Calu3 (cell line): Measurements from ENCODE around the gene CBL. TPM values are rescaled to one million over a fixed set of nuclear protein-coding genes. Genes with fewer than 3 reads are reported as not detected.
"Not testable (repeated sequence)": the region's sequence is repeated elsewhere in the genome, so short reads cannot be mapped to it uniquely, and the experiment has no call there.

Experiments used
- BruUV-seq: library from RNA; stranded (reverse); fragments of 400-500 nt; replicated peaks from 2 replicates; lab custom pipeline; 2021; lab: Mats Ljungman, UMichigan
- CTCF ChIA-PET: fragments of 300-600 bp; sonication (Branson Sonifier 250); formaldehyde crosslinking; loops from one replicate; lab custom pipeline; 2022; ENCODE audit warnings: antibody characterized with exemption; lab: Charles Lee
- DNase-seq: peaks from one replicate; pipeline ENCODE4 v3.0.0; 2022
- H3K27ac Mint-ChIP-seq: one replicate; pipeline ENCODE4 v1.8.0; 2022; ENCODE audit warnings: mixed read lengths; ENCODE audit not compliant: unreplicated experiment
- H3K27me3 Mint-ChIP-seq: one replicate; pipeline ENCODE4 v1.8.0; 2022; ENCODE audit warnings: mixed read lengths; ENCODE audit not compliant: unreplicated experiment
- H3K36me3 Mint-ChIP-seq: one replicate; pipeline ENCODE4 v1.8.0; 2022; ENCODE audit warnings: mild to moderate bottlenecking, moderate library complexity, mixed read lengths; ENCODE audit not compliant: insufficient read depth, unreplicated experiment
- H3K4me1 Mint-ChIP-seq: one replicate; pipeline ENCODE4 v1.8.0; 2022; ENCODE audit warnings: mild to moderate bottlenecking, low read depth, mixed read lengths; ENCODE audit not compliant: unreplicated experiment
- H3K4me3 Mint-ChIP-seq: one replicate; pipeline ENCODE4 v1.8.0; 2022; ENCODE audit warnings: mild to moderate bottlenecking, low read depth, moderate library complexity, mixed read lengths; ENCODE audit not compliant: unreplicated experiment
- H3K9me3 Mint-ChIP-seq: one replicate; pipeline ENCODE4 v1.8.0; 2022; ENCODE audit warnings: low read depth, mixed read lengths; ENCODE audit not compliant: unreplicated experiment
- intact Hi-C: fragments of 100-400 bp; cut with micrococcal nuclease; formaldehyde crosslinking; loops from one replicate; pipeline ENCODE4 v1.10.0; 2022; ENCODE audit not compliant: unreplicated experiment
- total RNA-seq: library from RNA; stranded (reverse); gene quantifications from 2 replicates; pipeline ENCODE4 v1.2.3, GENCODE V29; 2022
- TF ChIP-seq, protein P1 (sequence below): fragments of 200-600 bp; IDR thresholded peaks from one replicate; pipeline ENCODE4 v1.8.0; 2022; ENCODE audit warnings: antibody characterized with exemption; ENCODE audit not compliant: unreplicated experiment

The CBL gene
- total RNA-seq, 1 experiment from 2014 or later = 15.9 TPM

DNA sequence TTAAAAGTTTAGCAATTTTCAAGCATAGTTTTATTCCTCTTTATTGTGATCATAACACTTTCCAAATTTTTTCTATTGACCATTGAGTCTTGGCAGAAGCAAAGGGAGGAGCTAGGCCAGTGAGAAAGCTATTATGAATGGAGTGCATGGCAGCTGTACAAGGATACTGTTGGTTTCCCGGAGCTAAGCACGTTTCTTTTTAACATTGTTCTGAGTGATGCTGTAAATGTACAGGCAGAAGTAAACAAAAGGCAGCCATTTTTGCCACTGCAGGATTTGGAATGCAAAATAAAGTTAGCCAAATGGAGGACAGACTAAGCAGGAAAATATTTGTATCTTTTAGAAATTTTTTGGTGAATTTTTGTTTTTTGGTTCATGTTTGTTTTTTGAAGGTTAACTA is 16.2 kb downstream of the CBL start:
- intact Hi-C loops = no loop called here
- Mint-ChIP-seq H3K27ac (no peak overlapping the region), H3K36me3 (no peaks in the 10 kb centered on the region), H3K4me3 (no peak overlapping the region), H3K9me3 (no peaks in the 10 kb centered on the region), H3K27me3 (no peaks in the 10 kb centered on the region), H3K4me1 (no peaks in the 10 kb centered on the region)
- DNase-seq = no peak
- BruUV-seq = no TSS peak
- CTCF ChIA-PET = no interaction called here
- TF ChIP-seq, protein P1, sequence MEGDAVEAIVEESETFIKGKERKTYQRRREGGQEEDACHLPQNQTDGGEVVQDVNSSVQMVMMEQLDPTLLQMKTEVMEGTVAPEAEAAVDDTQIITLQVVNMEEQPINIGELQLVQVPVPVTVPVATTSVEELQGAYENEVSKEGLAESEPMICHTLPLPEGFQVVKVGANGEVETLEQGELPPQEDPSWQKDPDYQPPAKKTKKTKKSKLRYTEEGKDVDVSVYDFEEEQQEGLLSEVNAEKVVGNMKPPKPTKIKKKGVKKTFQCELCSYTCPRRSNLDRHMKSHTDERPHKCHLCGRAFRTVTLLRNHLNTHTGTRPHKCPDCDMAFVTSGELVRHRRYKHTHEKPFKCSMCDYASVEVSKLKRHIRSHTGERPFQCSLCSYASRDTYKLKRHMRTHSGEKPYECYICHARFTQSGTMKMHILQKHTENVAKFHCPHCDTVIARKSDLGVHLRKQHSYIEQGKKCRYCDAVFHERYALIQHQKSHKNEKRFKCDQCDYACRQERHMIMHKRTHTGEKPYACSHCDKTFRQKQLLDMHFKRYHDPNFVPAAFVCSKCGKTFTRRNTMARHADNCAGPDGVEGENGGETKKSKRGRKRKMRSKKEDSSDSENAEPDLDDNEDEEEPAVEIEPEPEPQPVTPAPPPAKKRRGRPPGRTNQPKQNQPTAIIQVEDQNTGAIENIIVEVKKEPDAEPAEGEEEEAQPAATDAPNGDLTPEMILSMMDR = no peak

- Mint-ChIP-seq H3K36me3 (no peaks in the 10 kb centered on the region), H3K9me3 (no peaks in the 10 kb centered on the region), H3K27me3 (no peaks in the 10 kb centered on the region), H3K27ac (no peak overlapping the region), H3K4me1 (no peaks in the 10 kb centered on the region), H3K4me3 (no peak overlapping the region)
- CTCF ChIA-PET = interaction anchor here (0.6 kb wide), 1 partner anchor 574 kb away, joined by 3 read pairs; no protein-coding TSS in a partner anchor
- TF ChIP-seq, protein P1 = no peak
- intact Hi-C loops = no loop called here
- no TSS peak for BruUV-seq
- DNase-seq = no peak
These were observed 16.8 kb downstream of the CBL start for GRCh38 chr11:119222891-119223290.

DNA sequence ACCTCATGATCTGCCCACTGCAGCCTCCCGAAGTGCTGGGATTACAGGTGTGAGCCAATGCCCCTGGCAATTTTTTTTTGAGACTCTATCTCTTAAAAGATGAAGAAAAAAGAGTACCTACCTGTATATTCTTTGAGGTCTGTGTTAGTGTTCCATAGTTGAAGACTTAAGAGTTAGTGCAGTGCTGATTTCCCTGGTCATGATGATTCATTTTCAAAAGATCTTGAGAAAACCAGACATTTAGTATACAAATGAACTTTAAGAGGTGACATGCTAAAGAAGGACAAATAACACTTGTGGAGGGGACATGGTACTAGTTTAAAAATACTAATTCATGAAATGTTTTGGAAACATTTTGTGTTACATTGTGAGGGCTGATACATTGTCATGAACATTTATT is 17.7 kb downstream of the CBL start:
- Mint-ChIP-seq H3K9me3 (no peaks in the 10 kb centered on the region), H3K4me3 (no peak overlapping the region), H3K27me3 (no peaks in the 10 kb centered on the region), H3K4me1 (no peaks in the 10 kb centered on the region), H3K27ac (no peak overlapping the region), H3K36me3 (no peaks in the 10 kb centered on the region)
- intact Hi-C loops = no loop called here
- DNase-seq = no peak
- TF ChIP-seq, protein P1 = no peak
- CTCF ChIA-PET = no interaction called here
- no TSS peak for BruUV-seq

DNA sequence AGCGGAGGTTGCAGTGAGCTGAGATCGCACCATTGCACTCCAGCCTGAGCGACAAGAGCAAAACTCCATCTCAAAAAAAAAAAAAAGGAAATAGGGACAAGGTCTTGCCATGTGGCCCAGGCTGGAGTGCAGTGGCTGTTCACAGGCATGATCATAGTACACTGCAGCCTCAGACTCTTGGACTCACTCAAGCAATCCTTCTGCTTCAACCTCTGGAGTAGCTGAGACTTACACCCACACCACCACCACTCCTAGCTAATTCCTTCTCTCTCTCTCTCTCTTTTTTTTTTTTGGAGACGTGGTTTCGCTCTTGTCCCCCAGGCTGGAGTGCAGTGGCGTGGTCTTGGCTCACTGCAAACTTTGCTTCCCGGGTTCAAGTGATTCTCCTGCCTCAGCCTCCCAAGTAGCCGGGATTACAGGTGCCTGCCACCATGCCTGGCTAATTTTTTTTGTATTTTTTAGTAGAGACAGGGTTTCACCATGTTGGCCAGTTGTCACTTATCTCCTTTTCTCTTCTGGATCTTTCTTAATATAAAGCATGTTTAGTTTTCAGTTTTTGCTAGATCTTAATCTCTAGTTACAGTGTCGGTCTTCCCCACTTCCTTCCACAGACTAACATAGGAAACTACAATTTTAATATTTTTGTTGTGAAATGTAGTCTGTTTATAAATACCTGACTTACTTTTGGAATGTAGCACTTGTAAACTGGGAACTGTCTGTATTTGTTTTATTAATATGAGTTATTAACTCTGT is 22.6 kb downstream of the CBL start:
- BruUV-seq, H3K36me3 Mint-ChIP-seq, H3K4me1 Mint-ChIP-seq, H3K27me3 Mint-ChIP-seq, CTCF ChIA-PET, intact Hi-C loops, DNase-seq, H3K27ac Mint-ChIP-seq, H3K9me3 Mint-ChIP-seq, H3K4me3 Mint-ChIP-seq: not testable (repeated sequence)

DNA sequence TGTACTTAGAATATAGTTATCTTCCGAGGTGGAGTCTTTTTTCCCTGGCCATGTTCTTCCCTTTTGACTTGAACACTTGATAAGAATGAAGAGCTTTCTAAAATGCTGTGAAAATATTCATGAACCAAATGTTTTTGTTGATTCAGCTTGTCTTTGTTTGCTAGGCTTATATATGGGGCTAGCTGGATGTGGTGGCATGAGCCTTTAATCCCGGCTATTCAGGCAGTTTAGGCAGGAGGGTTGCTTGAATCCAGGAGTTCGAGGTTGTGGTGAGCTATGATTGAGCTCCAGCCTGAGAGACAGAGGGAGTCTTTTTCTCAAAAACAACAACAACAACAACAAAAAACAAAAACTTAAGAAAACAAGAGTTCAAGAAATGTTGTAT is 23.1 kb downstream of the CBL start:
- Mint-ChIP-seq H3K36me3 (no peaks in the 10 kb centered on the region), H3K9me3 (no peaks in the 10 kb centered on the region), H3K4me3 (no peak overlapping the region), H3K27me3 (no peaks in the 10 kb centered on the region), H3K27ac (no peak overlapping the region), H3K4me1 (no peaks in the 10 kb centered on the region)
- TF ChIP-seq, protein P1 = no peak
- no TSS peak for BruUV-seq
- intact Hi-C loops = no loop called here
- DNase-seq = no peak
- CTCF ChIA-PET = no interaction called here
